Stimulated activated CD4-positive, alpha-beta T cell treated with anti-CD3 and anti-CD28 coated beads, Interleukin-12 subunit alpha, Interleukin-12 subunit beta, amount 100 ng/mL, for 4 hours (primary cell): ENCODE data around the gene FAM163A.

Experiments used
- DNase-seq: peaks from one replicate; pipeline ENCODE4 v3.0.0-alpha.2; 2020

The FAM163A gene

DNA sequence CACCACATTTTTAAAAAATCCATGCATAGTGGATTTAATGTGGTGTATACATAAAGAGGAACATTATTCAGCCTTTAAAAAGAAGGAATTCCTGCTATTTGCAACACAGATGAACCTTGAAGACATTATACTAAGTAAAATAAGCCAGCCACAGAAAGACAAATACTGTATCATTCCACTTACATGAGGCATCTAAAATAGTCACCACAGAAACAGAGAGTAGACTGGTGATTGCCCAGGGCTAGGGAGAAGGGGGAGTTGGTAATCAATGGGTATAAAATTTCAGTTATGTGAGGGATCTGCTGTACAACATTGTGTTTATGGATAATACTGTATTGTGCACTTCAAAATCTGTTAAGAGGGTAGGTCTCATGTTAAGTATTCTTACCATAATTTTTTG is 10.0 kb downstream of the FAM163A start:
- DNase-seq = no peak

DNA sequence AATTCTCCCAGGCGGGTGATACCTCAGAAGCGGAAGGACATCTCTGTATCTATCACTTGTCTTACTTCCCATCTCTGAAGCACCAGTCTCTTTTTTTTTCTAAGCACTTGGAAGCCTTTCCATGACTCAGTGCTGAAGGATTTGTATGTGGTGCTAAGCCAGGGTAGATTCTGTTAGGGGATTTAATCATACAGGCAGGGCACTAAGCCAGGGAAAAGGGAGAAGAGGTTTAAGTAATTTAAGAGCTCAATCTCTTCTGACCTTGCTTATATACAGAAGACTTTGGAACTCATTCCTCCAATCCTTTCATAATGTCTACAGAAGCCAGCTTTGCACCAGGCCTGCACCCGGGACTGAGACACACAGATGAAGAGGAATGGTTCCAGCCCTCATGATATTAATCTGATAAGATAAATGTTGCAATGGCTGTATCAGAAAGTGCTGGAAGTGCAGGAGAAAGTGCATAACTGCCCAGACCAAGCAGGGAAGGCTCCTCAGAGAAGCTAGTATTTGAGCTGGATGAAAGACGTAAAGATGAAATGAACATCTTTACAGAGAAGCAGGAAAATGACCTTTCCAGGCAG is 11.0 kb downstream of the FAM163A start:
- no peak for DNase-seq

DNA sequence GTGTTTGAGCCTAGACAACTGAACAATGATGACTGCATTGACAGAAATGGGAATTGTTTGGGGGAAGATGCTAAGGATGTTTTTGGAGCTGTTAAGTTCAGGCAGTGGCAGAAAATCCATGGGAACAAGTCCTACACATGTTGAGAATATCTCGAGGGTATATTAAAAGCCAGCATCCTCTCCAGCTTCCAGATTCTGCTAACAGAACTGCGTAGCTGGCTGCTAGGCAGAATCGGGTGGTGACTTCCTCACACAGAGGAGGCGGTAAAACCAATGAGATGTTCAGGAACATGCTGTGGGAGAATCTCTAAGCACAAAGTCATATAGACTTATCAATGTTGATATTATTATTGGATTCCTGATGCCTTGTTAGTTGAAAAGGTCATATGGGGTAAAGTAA is 14.8 kb downstream of the FAM163A start:
- DNase-seq = no peak

DNA sequence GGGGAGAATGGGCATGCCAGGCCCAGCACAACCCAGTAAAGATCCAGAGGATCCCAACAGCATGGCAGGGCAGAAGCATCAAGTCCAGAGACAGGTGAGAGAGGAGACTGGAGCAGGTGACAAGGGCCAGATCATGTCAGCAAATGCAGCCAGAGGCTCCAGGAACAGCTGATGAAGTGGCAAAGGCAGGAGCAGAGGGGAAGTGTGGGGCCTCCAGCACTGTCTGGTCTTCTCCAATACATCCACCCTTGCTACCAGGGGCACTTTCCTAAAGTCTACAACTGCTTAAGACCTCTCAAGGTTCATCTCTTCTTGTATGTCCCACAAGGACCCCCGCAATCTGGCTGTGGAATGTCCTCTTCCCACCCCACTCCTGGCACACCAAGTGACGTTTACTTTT is 17.4 kb downstream of the FAM163A start:
- DNase-seq = no peak

DNA sequence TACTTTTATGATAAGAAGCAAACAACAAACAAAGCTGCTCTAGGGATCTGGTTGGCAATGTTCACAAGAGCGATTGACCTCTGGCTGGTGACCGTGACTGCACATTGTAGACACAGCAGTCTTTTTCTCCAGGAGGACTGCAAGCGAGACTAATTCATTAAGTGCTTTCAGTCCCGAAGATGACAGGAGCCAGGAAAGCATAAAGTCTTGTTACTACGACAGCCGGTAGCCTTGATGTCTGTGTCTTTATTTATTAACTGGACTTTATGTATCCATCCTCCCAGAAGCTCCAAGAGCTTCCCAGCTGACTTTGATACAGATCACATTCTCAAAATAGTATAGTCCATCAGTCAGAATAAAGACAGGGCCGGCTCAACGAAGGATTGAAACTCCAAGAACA is 18.2 kb downstream of the FAM163A start:
- DNase-seq = no peak

DNA sequence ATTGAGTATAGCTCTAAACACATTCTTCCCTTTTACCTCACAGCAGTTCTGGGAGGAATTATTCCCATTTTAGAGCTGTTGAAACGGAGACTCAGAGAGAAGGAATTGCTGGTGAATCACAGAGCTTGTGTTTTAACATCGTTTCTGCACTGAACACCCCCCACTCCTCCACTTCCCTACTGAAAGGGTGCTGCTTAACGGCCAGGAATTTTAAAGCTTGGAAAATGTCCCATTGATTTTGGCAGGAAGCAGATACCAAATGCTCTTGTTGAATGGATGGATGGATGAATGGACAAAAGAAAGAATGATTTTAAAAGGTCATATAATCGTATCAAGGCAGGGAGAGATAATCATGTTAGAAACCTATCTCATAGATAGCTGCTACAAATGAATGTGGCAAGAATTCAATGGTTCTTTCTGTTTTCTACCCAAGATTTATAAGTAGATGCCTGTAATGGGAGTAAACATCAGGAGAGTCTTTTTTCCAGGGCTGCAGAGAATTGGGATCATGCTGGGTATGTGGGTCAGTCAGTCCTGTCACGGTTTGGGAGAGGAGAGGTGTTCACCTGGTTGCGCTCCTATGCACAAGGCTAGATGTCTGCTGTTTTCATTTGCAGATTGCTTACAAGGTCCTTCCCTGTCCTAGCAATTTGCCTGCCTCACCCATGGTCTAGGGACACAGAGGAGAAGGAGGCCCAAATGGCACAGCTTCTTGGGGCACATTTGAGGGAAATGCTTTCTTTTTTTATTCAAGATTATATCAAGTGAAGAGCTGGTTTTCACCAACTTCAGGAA is 19.0 kb downstream of the FAM163A start:
- no peak for DNase-seq

DNA sequence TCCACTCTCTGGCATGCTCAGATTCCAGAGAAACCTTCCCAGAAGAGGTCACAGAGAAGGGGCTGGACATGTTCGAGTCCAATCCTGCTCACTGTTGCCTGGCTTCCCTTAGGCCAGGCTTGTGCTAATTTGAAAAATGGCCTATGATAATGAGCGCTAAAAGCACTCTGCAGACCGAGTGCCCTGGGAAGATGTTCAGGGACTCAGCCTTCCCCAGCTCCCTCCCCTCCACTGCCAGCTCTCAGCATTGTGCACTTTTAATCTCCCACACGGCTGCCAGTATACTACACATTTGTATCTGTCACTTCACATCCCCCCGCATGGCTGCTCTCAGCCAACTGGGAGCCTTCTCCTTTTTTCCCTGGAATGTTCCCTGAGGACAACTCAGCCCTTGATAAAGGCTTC is 24.1 kb downstream of the FAM163A start:
- DNase-seq = no peak

DNA sequence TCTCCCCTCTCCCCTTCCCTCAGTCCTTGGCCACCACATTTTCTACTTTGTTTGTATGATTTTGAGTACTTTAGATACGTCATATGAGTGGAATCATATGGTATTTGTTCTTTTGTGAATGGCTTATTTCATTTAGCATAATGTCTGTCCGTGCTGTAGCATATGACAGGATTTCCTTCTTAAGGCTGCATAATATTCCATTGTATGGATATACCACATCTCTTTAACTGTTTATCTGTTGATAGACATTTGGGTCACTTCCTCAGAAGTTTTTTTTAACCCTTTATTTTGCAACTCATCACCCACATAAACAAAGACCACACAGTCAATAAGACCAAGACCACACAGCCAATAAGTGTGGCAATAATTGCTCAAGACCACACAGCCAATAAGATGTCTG is 24.9 kb downstream of the FAM163A start:
- no peak for DNase-seq

DNA sequence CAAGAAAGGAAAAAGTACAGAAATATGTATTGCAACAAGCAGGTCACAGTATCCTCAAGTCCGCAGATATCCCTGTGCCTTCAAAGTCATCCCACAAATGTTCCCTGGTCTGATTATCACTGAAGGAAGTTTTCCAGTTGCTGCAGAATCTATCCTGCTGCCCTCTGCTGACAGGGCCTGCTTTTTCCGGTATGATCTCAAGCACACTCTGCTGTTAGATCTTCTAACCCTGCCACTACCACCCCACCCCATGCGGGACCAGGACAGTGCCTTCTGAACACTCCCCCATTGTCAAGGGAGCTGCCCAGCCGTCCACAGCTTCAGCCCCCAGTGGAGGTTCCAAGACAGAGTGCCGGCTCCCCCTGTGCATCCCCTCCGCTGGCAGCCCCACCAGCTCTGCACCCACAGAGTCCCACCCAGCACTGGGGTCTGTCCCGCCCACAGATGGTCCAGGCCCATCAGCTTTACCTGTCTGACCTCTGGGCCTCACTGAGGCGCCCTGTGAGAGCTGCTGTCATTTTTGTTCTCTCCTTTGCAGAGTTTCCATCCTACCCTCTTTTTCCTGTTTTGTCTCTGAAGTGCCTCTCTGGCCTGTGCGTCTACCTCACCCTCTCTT is 27.9 kb downstream of the FAM163A start:
- DNase-seq = no peak

DNA sequence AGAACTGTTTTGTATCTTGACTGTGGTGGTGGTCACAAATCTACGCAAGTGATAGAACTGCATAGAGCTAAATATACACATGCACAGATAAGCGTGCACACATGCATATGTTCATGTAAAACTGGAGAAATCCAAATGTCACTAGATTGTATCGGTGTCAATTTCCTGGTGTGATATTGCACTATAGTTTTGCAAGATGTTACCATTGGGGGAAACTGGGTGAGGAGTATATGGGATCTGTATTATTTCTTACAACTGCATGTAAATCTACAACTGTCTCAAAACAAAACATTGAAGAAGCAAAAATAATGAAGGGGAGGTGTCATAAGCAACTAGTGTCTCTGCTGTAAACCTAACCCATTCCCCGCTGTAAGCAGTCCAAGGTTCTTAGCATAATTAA is 30.2 kb downstream of the FAM163A start:
- DNase-seq = no peak

DNA sequence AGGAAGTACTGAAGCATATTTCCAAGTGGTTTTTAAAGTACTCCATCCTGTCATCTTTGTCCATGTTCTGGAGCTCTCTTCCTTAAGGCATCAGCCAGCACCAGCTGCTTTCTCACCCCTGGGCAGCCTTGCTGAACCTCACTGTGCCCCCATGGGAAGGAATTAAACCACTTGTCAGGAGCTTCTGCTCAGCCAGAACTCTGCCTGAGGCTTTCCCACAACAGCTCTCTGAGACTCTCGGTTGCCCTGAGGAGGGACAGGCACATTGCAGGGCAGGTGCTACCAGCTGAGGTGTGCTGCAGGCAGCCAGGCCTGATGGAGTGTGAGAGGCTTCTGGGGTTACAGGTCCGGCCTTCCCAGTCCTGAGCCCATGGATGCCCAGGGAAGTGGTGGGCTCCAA is 30.9 kb downstream of the FAM163A start:
- no peak for DNase-seq

DNA sequence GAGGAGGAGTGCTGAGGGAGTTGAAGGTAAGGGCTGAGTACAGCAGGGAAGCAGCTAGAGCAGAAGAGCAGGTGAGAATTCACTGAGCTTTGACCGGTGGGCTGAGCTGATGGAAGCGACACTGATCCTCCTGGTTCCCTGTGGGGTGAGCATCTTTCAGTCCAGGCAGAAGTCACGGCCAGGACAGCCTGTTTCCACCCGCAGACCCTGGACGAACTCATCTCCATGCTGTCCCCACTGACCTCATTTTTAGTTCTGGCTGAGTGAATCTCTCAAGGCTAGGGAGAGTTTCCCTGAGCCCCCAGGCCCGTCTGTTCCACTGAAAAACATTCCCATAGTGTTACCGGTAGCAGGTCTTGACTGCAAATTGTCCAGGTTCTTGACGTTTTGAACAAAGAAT is 31.5 kb downstream of the FAM163A start:
- DNase-seq = no peak

DNA sequence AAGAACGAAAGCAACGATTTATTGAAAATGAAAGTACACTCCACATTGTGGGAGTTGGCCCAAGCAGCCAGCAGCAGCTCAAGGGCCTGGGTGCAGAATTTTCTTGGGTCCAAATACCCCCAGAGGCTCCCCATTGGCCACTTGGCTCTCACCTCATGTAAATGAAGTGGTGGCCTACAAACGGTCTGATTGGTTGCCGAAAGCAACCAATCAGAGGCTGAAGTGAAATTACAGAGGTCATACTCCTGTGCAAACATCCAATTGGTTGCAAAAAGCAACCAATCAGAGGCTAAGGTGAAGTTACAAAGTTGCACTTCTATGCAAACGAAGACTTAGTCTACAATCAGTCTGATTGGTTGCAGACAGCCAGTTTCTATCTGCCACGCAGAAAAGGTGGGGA is 31.9 kb downstream of the FAM163A start:
- no peak for DNase-seq

DNA sequence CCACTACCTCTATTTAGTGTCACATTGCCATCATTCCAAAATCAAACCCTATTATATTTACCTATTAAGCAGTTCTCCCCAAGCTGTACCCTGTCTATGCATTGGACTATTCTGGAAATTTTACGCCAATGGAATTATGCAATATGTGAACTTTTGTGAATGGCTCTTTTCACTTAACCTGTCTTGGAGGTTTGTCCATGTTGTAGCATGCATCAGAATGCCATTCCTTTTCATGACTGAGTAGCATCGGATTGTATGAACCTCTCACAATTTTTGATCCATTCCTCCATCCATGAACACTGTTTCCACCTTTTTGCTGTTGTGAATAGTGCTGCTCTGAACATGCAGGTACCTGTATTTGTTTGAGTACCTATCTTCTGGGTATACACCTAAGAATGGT is 33.7 kb downstream of the FAM163A start:
- no peak for DNase-seq

DNA sequence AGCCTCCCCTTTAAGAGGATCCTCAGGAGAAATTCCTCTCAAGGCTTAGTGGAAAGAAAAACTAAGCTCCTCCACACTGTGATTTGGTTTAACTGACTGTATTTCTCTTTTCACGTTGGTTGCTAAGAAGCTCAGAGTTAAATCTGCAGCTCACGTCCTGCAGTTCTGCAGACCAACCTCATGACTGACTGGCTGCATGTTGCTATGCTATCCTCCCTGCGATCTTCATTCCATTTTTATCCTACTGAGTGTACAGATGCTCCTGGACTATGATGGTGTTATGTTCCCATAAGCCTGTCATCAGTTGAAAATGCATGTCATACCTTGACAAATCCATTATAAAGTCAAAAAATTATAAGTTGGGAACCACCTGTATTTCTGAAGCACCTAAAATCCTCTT is 34.6 kb downstream of the FAM163A start:
- DNase-seq = no peak

DNA sequence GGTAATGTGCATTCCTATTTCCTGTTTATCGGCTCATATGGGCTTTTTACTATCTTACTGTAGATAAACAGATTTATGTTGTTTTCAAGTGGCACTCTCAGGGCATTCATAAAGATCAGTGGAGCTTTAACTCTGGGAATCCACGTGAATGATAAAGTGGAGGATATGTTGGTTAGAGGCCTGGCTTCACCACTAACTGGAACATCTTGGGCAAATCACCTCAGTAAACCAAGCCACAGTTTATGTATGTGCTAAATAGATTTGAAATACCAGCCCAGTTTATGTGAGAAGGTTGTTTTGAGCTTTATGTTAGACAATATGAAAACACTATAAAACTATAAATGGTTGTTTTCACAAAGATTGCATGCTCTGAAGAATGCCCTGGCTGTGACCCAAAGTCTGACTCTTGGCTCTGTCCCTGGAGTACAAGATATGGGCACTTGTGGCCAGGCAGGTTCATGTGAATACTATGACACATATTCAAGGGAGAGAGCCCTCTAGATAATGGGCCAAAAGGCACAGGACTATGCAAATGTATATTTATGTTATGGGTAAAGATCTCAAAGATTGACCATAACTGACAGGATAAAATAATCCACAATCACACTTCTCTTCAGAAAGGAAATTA is 36.7 kb downstream of the FAM163A start:
- DNase-seq = no peak

DNA sequence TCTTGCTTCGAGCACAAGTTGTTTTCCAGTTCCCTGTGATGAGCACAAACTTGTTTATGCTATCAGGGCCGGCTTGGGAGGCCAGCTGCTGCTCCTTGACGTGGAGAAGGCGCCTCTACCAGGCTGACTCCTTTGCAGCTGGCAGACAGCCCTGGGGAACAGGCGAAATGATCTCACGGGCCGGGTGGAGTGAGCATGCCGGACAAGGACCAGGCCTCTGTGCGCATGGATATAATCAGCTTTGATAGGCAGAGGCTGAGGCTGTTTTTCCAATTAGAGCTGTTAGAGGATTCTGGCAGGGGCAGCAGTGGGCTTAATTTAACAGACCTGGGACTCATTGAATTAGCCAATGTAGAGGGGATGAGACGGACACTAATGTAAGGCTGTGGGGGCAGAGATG is 38.9 kb downstream of the FAM163A start:
- DNase-seq = no peak

DNA sequence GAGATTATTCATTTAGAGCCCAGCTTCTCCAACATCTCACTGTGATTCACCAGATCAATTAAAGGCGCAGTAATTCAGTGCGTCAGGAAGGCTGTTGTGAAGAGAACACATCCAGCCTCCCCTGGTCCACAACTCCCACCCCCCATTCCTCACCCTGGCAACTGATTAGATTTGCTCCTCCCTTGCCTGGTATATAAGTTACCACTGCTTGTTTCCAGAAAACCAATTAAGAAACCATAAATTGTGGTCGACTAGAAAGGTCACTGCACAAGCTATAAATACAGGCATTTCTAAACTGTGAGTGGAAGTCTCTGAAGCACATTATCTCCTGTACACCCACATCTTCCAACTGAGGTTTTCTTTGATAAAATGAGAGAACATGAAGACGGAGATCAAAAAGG is 41.9 kb downstream of the FAM163A start:
- no peak for DNase-seq

DNA sequence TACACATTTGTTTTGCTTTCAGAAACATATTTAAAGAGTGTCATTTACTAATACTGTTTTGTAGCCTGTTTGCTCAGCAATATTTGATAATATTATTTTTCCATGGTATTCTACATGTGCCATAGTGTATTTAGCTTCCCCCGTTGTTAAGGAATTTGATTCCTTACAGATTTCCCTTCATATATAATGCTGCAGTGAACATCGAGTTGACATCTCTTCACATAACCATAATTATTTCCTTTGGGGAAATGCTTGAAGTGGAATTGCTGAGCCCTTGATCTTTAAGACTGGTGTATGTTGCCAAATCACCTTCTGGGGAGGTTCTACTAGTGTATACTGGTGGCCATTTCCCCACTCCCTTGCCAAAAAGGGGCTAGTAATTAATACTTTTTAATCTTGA is 42.6 kb downstream of the FAM163A start:
- no peak for DNase-seq

DNA sequence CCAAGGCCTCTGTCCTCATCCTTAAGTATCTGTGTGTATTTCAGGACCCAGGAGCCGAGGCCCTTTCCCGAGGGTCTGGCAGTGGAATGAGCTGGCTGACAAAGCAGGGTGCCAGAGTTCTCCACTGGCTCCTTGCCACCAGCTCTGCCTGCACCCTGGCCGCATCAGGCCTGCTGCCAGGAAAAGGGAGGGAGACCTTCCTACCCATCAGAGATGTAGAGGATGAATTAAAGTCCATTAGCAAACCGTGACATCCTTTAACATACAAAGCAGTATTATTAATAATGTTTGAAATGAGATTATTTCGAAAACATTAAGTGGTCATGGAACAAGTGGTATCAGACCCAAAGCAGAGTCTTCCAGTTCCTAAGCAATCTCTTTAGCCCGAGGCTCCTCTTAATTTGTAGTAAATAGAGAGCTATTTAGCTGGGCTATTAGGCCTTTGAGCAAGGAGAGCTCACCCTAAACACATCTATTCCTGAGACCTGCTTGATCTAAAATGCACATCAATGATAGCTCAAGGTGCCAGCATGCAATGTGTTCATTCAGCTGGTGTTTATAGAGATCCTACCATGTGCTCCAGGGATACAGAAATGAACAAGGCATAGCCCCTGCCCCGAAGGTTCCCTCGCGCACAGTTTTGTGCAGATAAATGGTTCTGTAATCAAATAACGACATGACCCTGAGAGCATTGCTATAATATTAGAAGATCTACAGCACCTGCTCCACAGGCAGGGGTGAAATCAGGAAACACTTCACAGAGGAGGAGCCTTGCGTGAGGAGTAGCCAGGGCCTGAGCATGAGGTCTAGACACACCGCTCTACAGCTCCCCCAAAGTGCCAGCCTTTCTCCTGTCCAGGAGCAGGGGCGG is 44.0 kb downstream of the FAM163A start:
- DNase-seq = no peak

DNA sequence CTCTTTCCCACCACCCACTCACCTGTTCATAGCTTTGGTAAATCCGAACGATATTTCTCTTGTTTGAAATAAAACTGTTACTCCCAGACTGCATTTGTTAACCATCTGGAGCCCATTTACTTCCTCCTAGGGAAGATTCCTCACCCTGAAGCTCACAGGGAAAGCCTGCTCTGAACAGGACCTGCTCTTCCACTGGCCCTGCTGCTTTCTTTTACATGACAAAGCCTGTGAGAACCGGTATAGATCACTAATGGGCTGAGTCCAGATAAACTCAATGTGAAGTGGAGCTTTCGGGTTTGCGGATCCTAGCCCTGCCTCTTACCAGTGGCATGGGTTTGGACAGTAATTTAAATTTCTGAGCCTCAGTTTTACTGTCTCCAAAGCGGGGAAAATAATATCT is 45.2 kb downstream of the FAM163A start:
- no peak for DNase-seq

DNA sequence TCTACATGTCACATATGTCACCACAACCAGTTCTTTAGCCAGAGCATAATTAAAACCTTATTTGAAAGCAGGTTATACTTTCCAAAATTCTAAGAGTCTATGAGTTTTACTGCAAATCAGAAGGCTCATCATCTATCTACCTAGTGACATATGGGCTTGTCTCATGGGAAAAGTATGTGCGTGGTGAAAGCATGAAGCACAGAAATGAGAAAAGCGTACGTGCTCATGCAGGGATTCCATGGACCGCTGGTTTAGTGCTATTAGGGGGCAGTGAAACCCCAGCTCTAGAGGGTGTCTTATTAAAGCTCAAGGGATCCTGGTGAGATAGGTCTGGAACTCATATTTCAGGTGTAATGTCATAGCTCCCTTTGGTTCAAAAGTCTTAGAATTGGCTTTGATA is 50.2 kb downstream of the FAM163A start:
- DNase-seq = no peak

DNA sequence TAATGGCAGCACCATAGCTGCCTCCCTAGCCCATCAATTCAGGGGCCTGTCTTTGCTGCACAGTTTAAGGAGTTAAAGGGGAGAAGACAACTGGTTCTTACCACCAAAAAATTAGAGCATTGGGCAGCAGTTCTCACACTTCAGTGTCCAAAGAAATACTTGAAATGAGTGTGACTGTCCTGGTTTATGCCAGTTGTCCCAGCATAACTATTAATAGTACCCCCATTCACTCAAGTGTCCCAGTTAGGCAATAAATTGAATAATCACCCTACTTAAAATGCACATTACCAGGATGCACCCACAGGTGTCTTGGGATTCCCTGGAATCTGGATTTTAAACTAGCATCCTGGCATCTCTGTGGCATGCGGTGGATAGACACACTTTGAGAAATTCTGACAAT is 51.1 kb downstream of the FAM163A start:
- no peak for DNase-seq
